Measurements from ENCODE around the gene PPDPF. TPM values are rescaled to one million over a fixed set of nuclear protein-coding genes. Genes with fewer than 3 reads are reported as not detected.

Gene PPDPF
- total and polyA plus RNA-seq, 2 donors (not counting 1 experiment from before 2014, with no cell fraction given) = 93.5 to 162 TPM

DNA sequence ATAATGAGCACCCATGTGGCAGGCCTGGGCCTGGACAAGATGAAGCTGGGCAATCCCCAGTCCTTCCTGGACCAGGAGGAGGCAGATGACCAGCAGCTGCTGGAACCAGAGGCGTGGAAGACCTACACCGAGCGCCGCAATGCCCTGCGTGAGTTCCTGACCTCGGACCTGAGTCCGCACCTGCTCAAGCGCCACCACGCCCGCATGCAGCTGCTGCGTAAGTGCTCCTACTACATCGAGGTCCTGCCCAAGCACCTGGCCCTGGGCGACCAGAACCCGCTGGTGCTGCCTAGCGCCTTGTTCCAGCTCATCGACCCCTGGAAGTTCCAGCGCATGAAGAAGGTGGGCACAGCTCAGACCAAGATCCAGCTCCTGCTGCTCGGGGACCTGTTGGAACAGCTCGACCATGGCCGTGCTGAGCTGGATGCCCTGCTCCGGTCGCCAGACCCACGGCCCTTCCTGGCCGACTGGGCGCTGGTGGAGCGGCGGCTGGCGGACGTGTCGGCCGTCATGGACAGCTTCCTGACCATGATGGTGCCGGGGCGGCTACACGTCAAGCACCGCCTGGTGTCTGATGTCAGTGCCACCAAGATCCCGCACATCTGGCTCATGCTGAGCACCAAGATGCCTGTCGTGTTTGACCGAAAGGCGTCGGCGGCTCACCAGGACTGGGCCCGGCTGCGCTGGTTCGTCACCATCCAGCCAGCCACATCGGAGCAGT, 35.3 kb downstream of the PPDPF start:
- peaks cover 18% of the 10 kb centered on the region for H4K20me1 ChIP-seq (ENCODE audit: control insufficient read depth, insufficient read depth, low read length, poor library complexity, severe bottlenecking)
- H3K4me1 ChIP-seq (ENCODE audit: control insufficient read depth in 2 of 2, insufficient read depth in 2 of 2, low read length in 2 of 2) = peaks cover 29 to 45% of the 10 kb centered on the region in 2 donors
- no peaks in the 10 kb centered on the region for H3K79me2 ChIP-seq (ENCODE audit: control insufficient read depth, insufficient read depth, low read length)
- no peaks in the 10 kb centered on the region for H3K27me3 ChIP-seq (replicated peaks in 1 of 4; ENCODE audit: control extremely low read depth in 1 of 4, control insufficient read depth in 3 of 4, insufficient read depth in 4 of 4, low read length in 3 of 4)
- POLR2A ChIA-PET = interaction anchor here (0.8 to 2.6 kb wide), 2 partner anchors 12 to 35 kb away, joined by 3 to 16 read pairs; partner anchors contain the start of gene PPDPF
- H3K4me3 ChIP-seq (ENCODE audit: control extremely low read depth in 1 of 5, extremely low read depth in 1 of 5, insufficient read depth in 1 of 5, low read depth in 2 of 5, low read length in 4 of 5) = no peak overlapping the region
- DNase-seq = no peak
- H3K36me3 ChIP-seq (replicated peaks in 1 of 2; ENCODE audit: control extremely low read depth in 1 of 2, control insufficient read depth in 1 of 2, extremely low read depth in 1 of 2, insufficient read depth in 2 of 2, low read length in 1 of 2) = peaks cover 0 to 14% of the 10 kb centered on the region in 2 experiments
- Mint-ChIP-seq H3K9me3 (ENCODE audit: insufficient read depth) (no peaks in the 10 kb centered on the region), H3K27ac (no peak overlapping the region), H3K4me3 (no peak overlapping the region), H3K27me3 (no peaks in the 10 kb centered on the region), H3K4me1 (peaks cover 37% of the 10 kb centered on the region)
- ATAC-seq (ENCODE audit: low read depth) = no peak
- intact Hi-C loops (cut with micrococcal nuclease) = no loop called here
- TF ChIP-seq, protein P1, sequence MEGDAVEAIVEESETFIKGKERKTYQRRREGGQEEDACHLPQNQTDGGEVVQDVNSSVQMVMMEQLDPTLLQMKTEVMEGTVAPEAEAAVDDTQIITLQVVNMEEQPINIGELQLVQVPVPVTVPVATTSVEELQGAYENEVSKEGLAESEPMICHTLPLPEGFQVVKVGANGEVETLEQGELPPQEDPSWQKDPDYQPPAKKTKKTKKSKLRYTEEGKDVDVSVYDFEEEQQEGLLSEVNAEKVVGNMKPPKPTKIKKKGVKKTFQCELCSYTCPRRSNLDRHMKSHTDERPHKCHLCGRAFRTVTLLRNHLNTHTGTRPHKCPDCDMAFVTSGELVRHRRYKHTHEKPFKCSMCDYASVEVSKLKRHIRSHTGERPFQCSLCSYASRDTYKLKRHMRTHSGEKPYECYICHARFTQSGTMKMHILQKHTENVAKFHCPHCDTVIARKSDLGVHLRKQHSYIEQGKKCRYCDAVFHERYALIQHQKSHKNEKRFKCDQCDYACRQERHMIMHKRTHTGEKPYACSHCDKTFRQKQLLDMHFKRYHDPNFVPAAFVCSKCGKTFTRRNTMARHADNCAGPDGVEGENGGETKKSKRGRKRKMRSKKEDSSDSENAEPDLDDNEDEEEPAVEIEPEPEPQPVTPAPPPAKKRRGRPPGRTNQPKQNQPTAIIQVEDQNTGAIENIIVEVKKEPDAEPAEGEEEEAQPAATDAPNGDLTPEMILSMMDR (IDR thresholded peaks at IDR 0.05) = no peak
- no peak for TF ChIP-seq EZH2 (IDR thresholded peaks at IDR 0.05; ENCODE audit: borderline replicate concordance, insufficient read depth, low read depth, low read length, poor library complexity, severe bottlenecking)
- CTCF ChIA-PET = interaction anchor here (1.9 to 2.5 kb wide), 2 partner anchors 12 to 18 kb away, joined by 7 to 16 read pairs; partner anchors contain the start of gene PTK6
- H2AFZ ChIP-seq (ENCODE audit: insufficient read depth, low read depth, low read length, poor library complexity, severe bottlenecking) = no peak overlapping the region
- H3K9ac ChIP-seq (ENCODE audit: low read length) = no peak overlapping the region
- H3K9me3 ChIP-seq (ENCODE audit: control extremely low read depth in 1 of 3, control insufficient read depth in 2 of 3, insufficient read depth in 1 of 3, low read length in 2 of 3) = peaks cover 0 to 11% (median 0%) of the 10 kb centered on the region in 3 donors
- H3K27ac ChIP-seq (ENCODE audit: low read length in 2 of 2) = no peak overlapping the region
- 92% methylated on average over 45 of the region's 45 CpGs for WGBS (ENCODE audit: insufficient coverage)
- peak overlapping the region; percentile 92 for H3K4me2 ChIP-seq (replicated peaks; ENCODE audit: low read depth, low read length, poor library complexity, severe bottlenecking)

DNA sequence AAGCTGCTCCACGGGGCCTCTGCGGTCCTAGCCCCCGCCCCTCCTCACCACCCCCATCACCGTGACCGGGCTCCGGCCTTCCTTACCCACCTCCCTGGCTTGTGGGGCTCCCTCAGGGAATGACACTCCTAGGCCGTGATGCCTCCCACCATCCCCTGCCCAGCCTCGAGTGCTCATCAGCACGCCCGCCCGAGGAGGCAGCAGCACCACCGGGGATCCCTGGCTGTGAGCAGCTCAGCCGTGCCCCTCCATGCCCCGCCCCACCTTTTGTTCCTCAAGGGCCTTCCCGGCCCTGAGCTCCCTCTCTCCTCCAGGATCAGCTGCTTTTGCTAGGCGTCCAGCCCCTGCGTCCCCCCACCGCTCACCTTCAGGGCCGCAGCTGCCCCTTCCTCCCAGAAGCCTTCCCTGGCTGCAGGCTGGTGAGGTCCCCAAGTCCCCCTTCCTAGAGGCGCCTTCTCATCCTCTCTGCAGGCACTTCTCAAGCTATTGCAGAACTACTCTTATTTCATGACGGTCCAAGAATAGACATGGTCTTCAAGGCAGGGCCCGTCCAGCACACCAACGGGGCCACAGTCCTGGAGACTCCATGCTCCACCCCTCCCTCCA, 36.4 kb downstream of the PPDPF start:
- H3K4me1 Mint-ChIP-seq = peaks cover 31% of the 10 kb centered on the region
- ATAC-seq (ENCODE audit: low read depth) = no peak
- intact Hi-C loops (cut with micrococcal nuclease) = no loop called here
- peaks cover 0 to 11% (median 0%) of the 10 kb centered on the region in 3 donors for H3K9me3 ChIP-seq (ENCODE audit: control extremely low read depth in 1 of 3, control insufficient read depth in 2 of 3, insufficient read depth in 1 of 3, low read length in 2 of 3)
- no peak for DNase-seq
- peaks cover 0 to 25% of the 10 kb centered on the region in 2 experiments for H3K36me3 ChIP-seq (replicated peaks in 1 of 2; ENCODE audit: control extremely low read depth in 1 of 2, control insufficient read depth in 1 of 2, extremely low read depth in 1 of 2, insufficient read depth in 2 of 2, low read length in 1 of 2)
- peaks cover 29% of the 10 kb centered on the region for H4K20me1 ChIP-seq (ENCODE audit: control insufficient read depth, insufficient read depth, low read length, poor library complexity, severe bottlenecking)
- H3K27me3 Mint-ChIP-seq = no peaks in the 10 kb centered on the region
- ChIA-PET POLR2A (no interaction called here), CTCF (interaction anchor here (1.0 to 1.2 kb wide), 3 partner anchors 10 to 19 kb away, joined by 3 read pairs; no protein-coding TSS in a partner anchor)
- 88% methylated on average over 21 of the region's 23 CpGs for WGBS (ENCODE audit: insufficient coverage)
- no peaks in the 10 kb centered on the region for H3K27me3 ChIP-seq (replicated peaks in 1 of 4; ENCODE audit: control extremely low read depth in 1 of 4, control insufficient read depth in 3 of 4, insufficient read depth in 4 of 4, low read length in 3 of 4)
- no peaks in the 10 kb centered on the region for H3K79me2 ChIP-seq (ENCODE audit: control insufficient read depth, insufficient read depth, low read length)
- H2AFZ ChIP-seq (ENCODE audit: insufficient read depth, low read depth, low read length, poor library complexity, severe bottlenecking) = no peak overlapping the region
- H3K9ac ChIP-seq (ENCODE audit: low read length) = no peak overlapping the region
- no peak overlapping the region for H3K27ac ChIP-seq (ENCODE audit: low read length in 2 of 2)
- H3K4me1 ChIP-seq (ENCODE audit: control insufficient read depth in 2 of 2, insufficient read depth in 2 of 2, low read length in 2 of 2) = peaks cover 28 to 36% of the 10 kb centered on the region in 2 donors
- no peaks in the 10 kb centered on the region for H3K9me3 Mint-ChIP-seq (ENCODE audit: insufficient read depth)
- no peak overlapping the region for H3K4me3 Mint-ChIP-seq
- no peak overlapping the region for H3K27ac Mint-ChIP-seq
- no peak overlapping the region for H3K4me3 ChIP-seq (ENCODE audit: control extremely low read depth in 1 of 5, extremely low read depth in 1 of 5, insufficient read depth in 1 of 5, low read depth in 2 of 5, low read length in 4 of 5)
- H3K4me2 ChIP-seq (replicated peaks; ENCODE audit: low read depth, low read length, poor library complexity, severe bottlenecking) = no peak overlapping the region
- no peak for TF ChIP-seq EZH2 (IDR thresholded peaks at IDR 0.05; ENCODE audit: borderline replicate concordance, insufficient read depth, low read depth, low read length, poor library complexity, severe bottlenecking)
- TF ChIP-seq, protein P1 (IDR thresholded peaks at IDR 0.05) = no peak

Measured in B cell (primary cell).